ENCODE results near the gene BCAS3. TPM values are rescaled to one million over a fixed set of nuclear protein-coding genes. Genes with fewer than 3 reads are reported as not detected.

BCAS3 gene
- total and polyA plus RNA-seq, 12 donors = 6.1 to 21.8 (median 17.2) TPM

- Histone ChIP-seq H3K4me1 (peaks cover 0 to 26% (median 19%) of the 10 kb centered on the region in 9 donors), H3K27ac (no peak overlapping the region), H3K9me3 (no peaks in the 10 kb centered on the region), H3K36me3 (no peaks in the 10 kb centered on the region), H3K4me3 (no peak overlapping the region), H3K27me3 (no peaks in the 10 kb centered on the region)
- ATAC-seq = no peak
- 95 to 96% methylated on average over 1 of the region's 1 CpG for WGBS, 2 donors
- TF ChIP-seq CTCF (IDR thresholded peaks at IDR 0.05) = no peak
- intact Hi-C loops (cut with DNase I) = loop anchor here in 2 of 10 donors (10.0 kb wide), 1 partner anchor 270 kb away; the partner anchor contains the start of gene TBX2 (in 2 of the 2)
- DNase-seq = no peak
Measured at GRCh38 chr17:61124562-61124961, 446.9 kb downstream of the BCAS3 start.

GRCh38 chr17:61126473-61127249 is 449.0 kb downstream of the BCAS3 start:
- H3K27ac ChIP-seq = peak overlapping the region in 7 of 10 donors; percentile 4 to 61 (median 45)
- H3K36me3 ChIP-seq = no peaks in the 10 kb centered on the region
- H3K4me1 ChIP-seq = peaks cover 0 to 31% (median 22%) of the 10 kb centered on the region in 9 donors
- H3K4me3 ChIP-seq = no peak overlapping the region
- no peak for DNase-seq
- WGBS, 2 donors = 69 to 75% methylated on average over 11 of the region's 11 CpGs
- intact Hi-C loops (cut with DNase I) = loop anchor here in 3 of 10 donors (5.0 to 10.0 kb wide), 3 partner anchors 81 to 268 kb away; partner anchors contain the start of gene TBX2 (in 2 of the 3)
- ATAC-seq = peak in 1 of 8 donors; percentile 30
- H3K9me3 ChIP-seq = no peaks in the 10 kb centered on the region
- TF ChIP-seq CTCF (IDR thresholded peaks at IDR 0.05) = no peak
- H3K27me3 ChIP-seq = no peaks in the 10 kb centered on the region

- DNase-seq (no peak), ATAC-seq (no peak)
- Histone ChIP-seq H3K36me3 (no peaks in the 10 kb centered on the region), H3K27me3 (no peaks in the 10 kb centered on the region), H3K27ac (peak overlapping the region in 6 of 10 donors; percentile 29 to 61 (median 56)), H3K4me3 (no peak overlapping the region), H3K4me1 (peaks cover 0 to 31% (median 22%) of the 10 kb centered on the region in 9 donors), H3K9me3 (no peaks in the 10 kb centered on the region)
- WGBS, 2 donors = 77 to 90% methylated on average over 2 of the region's 2 CpGs
- no peak for TF ChIP-seq CTCF (IDR thresholded peaks at IDR 0.05)
- intact Hi-C loops (cut with DNase I) = loop anchor here in 3 of 10 donors (5.0 to 10.0 kb wide), 3 partner anchors 79 to 267 kb away; partner anchors contain the start of gene TBX2 (in 2 of the 3)
Measured at GRCh38 chr17:61127960-61128359, 450.3 kb downstream of the BCAS3 start.

- peak in 7 of 8 donors; percentile 44 to 76 (median 61) for ATAC-seq
- 35 to 53% methylated on average over 8 of the region's 8 CpGs for WGBS, 2 donors
Measured at GRCh38 chr17:61128661-61129115, 451.0 kb downstream of the BCAS3 start.

More at GRCh38 chr17:61128661-61129115, 451.0 kb downstream of the BCAS3 start:
- Histone ChIP-seq H3K4me3 (no peak overlapping the region), H3K9me3 (no peaks in the 10 kb centered on the region), H3K4me1 (peaks cover 0 to 31% (median 22%) of the 10 kb centered on the region in 9 donors), H3K36me3 (no peaks in the 10 kb centered on the region), H3K27me3 (no peaks in the 10 kb centered on the region), H3K27ac (peak overlapping the region in 9 of 10 donors; percentile 13 to 61 (median 55))
- intact Hi-C loops (cut with DNase I) = loop anchor here in 3 of 10 donors (5.0 to 10.0 kb wide), 3 partner anchors 79 to 266 kb away; partner anchors contain the start of gene TBX2 (in 2 of the 3)
- TF ChIP-seq CTCF (IDR thresholded peaks at IDR 0.05) = no peak
- no peak for DNase-seq

All from heart right ventricle (tissue), 16 donors.